GM18870 (cell line): ENCODE measurements around the gene GALNT5.
"Not testable (repeated sequence)": the region's sequence is repeated elsewhere in the genome, so short reads cannot be mapped to it uniquely, and the experiment has no call there.

Experiments used
- ATAC-seq: cut with Tn5 transposase; IDR thresholded peaks from one replicate; pipeline ENCODE4 v1.9.1; 2021; ENCODE audit warnings: moderate library complexity; ENCODE audit not compliant: unreplicated experiment

GALNT5 gene

GRCh38 chr2:157324331-157324843 is 66.9 kb downstream of the GALNT5 start:
- ATAC-seq, result no peak

GRCh38 chr2:157325786-157326185 is 68.3 kb downstream of the GALNT5 start, which contains the start of gene ERMN:
Gene ERMN, minus strand, starts transcription at chr2:157325824. Its CDS starts 182 bp downstream, at chr2:157325642.
- ATAC-seq, result no peak

GRCh38 chr2:157326698-157327097 is 69.2 kb downstream of the GALNT5 start:
- ATAC-seq, result no peak

- peak; percentile 26 for ATAC-seq
Observed at GRCh38 chr2:157327200-157327599, 69.7 kb downstream of the GALNT5 start.

GRCh38 chr2:157327621-157328500 is 70.4 kb downstream of the GALNT5 start:
- ATAC-seq, result peak; percentile 97

- no peak for ATAC-seq
Observed at GRCh38 chr2:157329524-157329923, 72.0 kb downstream of the GALNT5 start.

GRCh38 chr2:157333304-157334047 is 76.0 kb downstream of the GALNT5 start:
- ATAC-seq, result no peak

GRCh38 chr2:157334335-157334734 is 76.8 kb downstream of the GALNT5 start:
- no peak for ATAC-seq

GRCh38 chr2:157334797-157335196 is 77.3 kb downstream of the GALNT5 start:
- ATAC-seq, result no peak

GRCh38 chr2:157336137-157337010 is 78.9 kb downstream of the GALNT5 start:
- ATAC-seq, result peak; percentile 67

- ATAC-seq, result no peak
Observed at GRCh38 chr2:157337978-157338377, 80.5 kb downstream of the GALNT5 start.

- ATAC-seq, result no peak
Observed at GRCh38 chr2:157339965-157340655, 82.6 kb downstream of the GALNT5 start.

- not testable (repeated sequence) for ATAC-seq
Observed at GRCh38 chr2:157341381-157341780, 83.9 kb downstream of the GALNT5 start.

- no peak for ATAC-seq
Observed at GRCh38 chr2:157345647-157346389, 88.3 kb downstream of the GALNT5 start.

GRCh38 chr2:157348291-157348921 is 90.9 kb downstream of the GALNT5 start:
- no peak for ATAC-seq

- no peak for ATAC-seq
Observed at GRCh38 chr2:157349949-157350515, 92.5 kb downstream of the GALNT5 start.

GRCh38 chr2:157355618-157356017 is 98.1 kb downstream of the GALNT5 start:
- no peak for ATAC-seq

GRCh38 chr2:157359628-157360027 is 102.1 kb downstream of the GALNT5 start:
- ATAC-seq, result no peak

- no peak for ATAC-seq
Observed at GRCh38 chr2:157361526-157361925, 104.0 kb downstream of the GALNT5 start.
